Measurements from ENCODE around the gene PRDM5. TPM values are rescaled to one million over a fixed set of nuclear protein-coding genes. Genes with fewer than 3 reads are reported as not detected.
"Not testable (repeated sequence)": the region's sequence is repeated elsewhere in the genome, so short reads cannot be mapped to it uniquely, and the experiment has no call there.

PRDM5 gene
- total RNA-seq, 1 donor from 2014 or later = 9.0 TPM

- DNase-seq (ENCODE audit: low read depth) (no peak), FAIRE-seq (no peak)
- H3K4me3 ChIP-seq (ENCODE audit: low read depth, low read length) = no peak overlapping the region
- H3K36me3 ChIP-seq (ENCODE audit: control insufficient read depth, insufficient read depth, low read length) = no peaks in the 10 kb centered on the region
- no peak for TF ChIP-seq CTCF (IDR thresholded peaks at IDR 0.05; ENCODE audit: insufficient read depth, low read length, severe bottlenecking)
- no peaks in the 10 kb centered on the region for H3K27me3 ChIP-seq (ENCODE audit: control insufficient read depth, insufficient read depth, low read length)
These were observed 168.7 kb downstream of the PRDM5 start for GRCh38 chr4:120753854-120754253.

- Histone ChIP-seq H3K36me3 (ENCODE audit: control insufficient read depth, insufficient read depth, low read length) (no peaks in the 10 kb centered on the region), H3K27me3 (ENCODE audit: control insufficient read depth, insufficient read depth, low read length) (no peaks in the 10 kb centered on the region), H3K4me3 (ENCODE audit: low read depth, low read length) (no peak overlapping the region)
- no peak for TF ChIP-seq CTCF (IDR thresholded peaks at IDR 0.05; ENCODE audit: insufficient read depth, low read length, severe bottlenecking)
- DNase-seq (ENCODE audit: low read depth) = no peak
- no peak for FAIRE-seq
These were observed 172.4 kb downstream of the PRDM5 start for GRCh38 chr4:120750152-120750525.

GRCh38 chr4:120749445-120750151 lies 172.9 kb downstream of the PRDM5 start:
- FAIRE-seq = no peak
- DNase-seq (ENCODE audit: low read depth) = no peak
- no peak overlapping the region for H3K4me3 ChIP-seq (ENCODE audit: low read depth, low read length)
- no peaks in the 10 kb centered on the region for H3K36me3 ChIP-seq (ENCODE audit: control insufficient read depth, insufficient read depth, low read length)
- H3K27me3 ChIP-seq (ENCODE audit: control insufficient read depth, insufficient read depth, low read length) = no peaks in the 10 kb centered on the region
- TF ChIP-seq CTCF (IDR thresholded peaks at IDR 0.05; ENCODE audit: insufficient read depth, low read length, severe bottlenecking) = no peak

GRCh38 chr4:120741636-120742035 lies 180.9 kb downstream of the PRDM5 start:
- FAIRE-seq; H3K36me3 ChIP-seq (ENCODE audit: control insufficient read depth, insufficient read depth, low read length); H3K27me3 ChIP-seq (ENCODE audit: control insufficient read depth, insufficient read depth, low read length); H3K4me3 ChIP-seq (ENCODE audit: low read depth, low read length): not testable (repeated sequence)
- DNase-seq (ENCODE audit: low read depth) = peak; percentile 17

- no peak overlapping the region for H3K4me3 ChIP-seq (ENCODE audit: low read depth, low read length)
- no peaks in the 10 kb centered on the region for H3K36me3 ChIP-seq (ENCODE audit: control insufficient read depth, insufficient read depth, low read length)
- DNase-seq (ENCODE audit: low read depth) = no peak
- no peak for FAIRE-seq
- no peak for TF ChIP-seq CTCF (IDR thresholded peaks at IDR 0.05; ENCODE audit: insufficient read depth, low read length, severe bottlenecking)
- H3K27me3 ChIP-seq (ENCODE audit: control insufficient read depth, insufficient read depth, low read length) = no peaks in the 10 kb centered on the region
These were observed 186.2 kb downstream of the PRDM5 start for GRCh38 chr4:120736312-120736711.

- Histone ChIP-seq H3K36me3 (ENCODE audit: control insufficient read depth, insufficient read depth, low read length) (no peaks in the 10 kb centered on the region), H3K4me3 (ENCODE audit: low read depth, low read length) (no peak overlapping the region), H3K27me3 (ENCODE audit: control insufficient read depth, insufficient read depth, low read length) (no peaks in the 10 kb centered on the region)
- no peak for DNase-seq (ENCODE audit: low read depth)
- TF ChIP-seq CTCF (IDR thresholded peaks at IDR 0.05; ENCODE audit: insufficient read depth, low read length, severe bottlenecking) = no peak
- FAIRE-seq = no peak
These were observed 188.6 kb downstream of the PRDM5 start for GRCh38 chr4:120733968-120734367.
